HG02759 (cell line): ENCODE data around the gene EVI5L.
"Not testable (repeated sequence)": the region's sequence is repeated elsewhere in the genome, so short reads cannot be mapped to it uniquely, and the experiment has no call there.

Experiments
- ATAC-seq: cut with Tn5 transposase; IDR thresholded peaks from one replicate; pipeline ENCODE4 v1.9.1; 2021; ENCODE audit warnings: mild to moderate bottlenecking, moderate library complexity; ENCODE audit not compliant: unreplicated experiment

Gene EVI5L

GRCh38 chr19:7844951-7845350, 14.9 kb downstream of the EVI5L start:
- ATAC-seq, result no peak

- no peak for ATAC-seq
Observed at GRCh38 chr19:7845390-7846154, 15.6 kb downstream of the EVI5L start.

GRCh38 chr19:7846155-7846646, 16.2 kb downstream of the EVI5L start:
- no peak for ATAC-seq

DNA sequence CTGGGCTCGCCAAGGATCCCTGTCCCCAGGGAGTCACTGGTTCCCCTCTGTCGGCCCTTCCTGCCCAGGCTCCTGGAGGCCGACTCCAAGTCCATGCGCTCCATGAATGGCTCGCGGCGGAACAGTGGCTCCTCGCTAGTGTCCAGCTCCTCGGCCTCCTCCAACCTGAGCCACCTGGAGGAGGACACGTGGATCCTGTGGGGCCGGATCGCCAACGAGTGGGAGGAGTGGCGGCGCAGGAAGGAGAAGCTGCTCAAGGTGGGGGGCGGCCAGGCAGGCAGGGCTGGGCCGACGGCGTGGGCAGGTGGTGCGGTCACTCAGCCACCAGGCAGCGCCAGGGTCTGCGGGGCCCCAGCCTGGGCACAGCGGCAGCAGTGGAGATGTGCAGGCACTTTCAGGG, 17.6 kb downstream of the EVI5L start:
- ATAC-seq, result no peak

DNA sequence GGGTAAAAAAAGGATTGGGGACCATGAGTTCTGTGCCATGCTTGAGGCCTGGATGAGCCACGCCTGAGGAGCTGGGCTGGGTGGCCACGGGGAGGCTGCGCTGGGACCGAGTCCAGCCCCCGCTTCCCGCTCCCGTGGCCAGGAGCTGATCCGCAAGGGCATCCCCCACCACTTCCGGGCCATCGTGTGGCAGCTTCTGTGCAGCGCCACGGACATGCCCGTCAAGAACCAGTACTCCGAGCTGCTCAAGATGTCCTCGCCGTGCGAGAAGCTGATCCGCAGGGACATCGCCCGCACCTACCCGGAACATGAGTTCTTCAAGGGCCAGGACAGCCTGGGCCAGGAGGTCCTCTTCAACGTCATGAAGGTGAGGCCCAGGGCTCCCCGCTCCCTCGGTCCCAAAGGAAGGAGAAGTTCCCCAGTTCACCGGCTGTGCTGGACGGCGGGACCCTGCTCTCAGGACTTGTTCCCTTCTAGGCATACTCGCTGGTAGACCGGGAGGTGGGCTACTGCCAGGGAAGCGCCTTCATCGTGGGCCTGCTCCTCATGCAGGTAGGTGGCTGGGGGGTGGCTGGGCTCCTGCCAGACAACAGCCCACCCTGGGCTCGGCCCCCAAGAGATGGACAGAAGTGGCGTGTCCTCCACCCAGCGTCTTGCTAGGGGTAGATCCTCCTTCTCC, 18.9 kb downstream of the EVI5L start:
- ATAC-seq, result no peak

- no peak for ATAC-seq
Observed at GRCh38 chr19:7849631-7849999, 19.6 kb downstream of the EVI5L start.

GRCh38 chr19:7850000-7850813, 20.2 kb downstream of the EVI5L start:
- no peak for ATAC-seq

- no peak for ATAC-seq
Observed at GRCh38 chr19:7850945-7851622, 21.1 kb downstream of the EVI5L start.

- ATAC-seq, result no peak
Observed at GRCh38 chr19:7851623-7852500, 21.8 kb downstream of the EVI5L start.

GRCh38 chr19:7852851-7853769, 23.1 kb downstream of the EVI5L start:
- no peak for ATAC-seq

DNA sequence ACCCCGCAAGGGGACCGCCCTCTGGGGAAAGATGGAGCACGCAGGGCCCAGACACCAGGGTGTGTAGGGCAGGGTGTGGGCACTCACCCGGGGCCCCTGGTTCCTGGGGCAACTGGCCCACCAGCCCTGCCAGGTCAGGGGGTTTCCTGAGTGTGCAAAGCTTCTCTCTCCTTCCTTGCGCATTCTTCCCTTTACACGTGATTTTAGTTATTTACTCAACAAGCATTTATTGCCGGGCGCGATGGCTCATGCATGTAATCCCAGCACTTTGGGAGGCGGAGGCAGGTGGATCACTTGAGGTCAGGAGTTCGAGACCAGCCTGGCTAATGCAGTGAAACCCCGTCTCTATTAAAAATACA, 23.7 kb downstream of the EVI5L start:
- no peak for ATAC-seq

GRCh38 chr19:7855426-7856108, 25.5 kb downstream of the EVI5L start:
- no peak for ATAC-seq

- ATAC-seq, result no peak
Observed at GRCh38 chr19:7856109-7856591, 26.1 kb downstream of the EVI5L start.

DNA sequence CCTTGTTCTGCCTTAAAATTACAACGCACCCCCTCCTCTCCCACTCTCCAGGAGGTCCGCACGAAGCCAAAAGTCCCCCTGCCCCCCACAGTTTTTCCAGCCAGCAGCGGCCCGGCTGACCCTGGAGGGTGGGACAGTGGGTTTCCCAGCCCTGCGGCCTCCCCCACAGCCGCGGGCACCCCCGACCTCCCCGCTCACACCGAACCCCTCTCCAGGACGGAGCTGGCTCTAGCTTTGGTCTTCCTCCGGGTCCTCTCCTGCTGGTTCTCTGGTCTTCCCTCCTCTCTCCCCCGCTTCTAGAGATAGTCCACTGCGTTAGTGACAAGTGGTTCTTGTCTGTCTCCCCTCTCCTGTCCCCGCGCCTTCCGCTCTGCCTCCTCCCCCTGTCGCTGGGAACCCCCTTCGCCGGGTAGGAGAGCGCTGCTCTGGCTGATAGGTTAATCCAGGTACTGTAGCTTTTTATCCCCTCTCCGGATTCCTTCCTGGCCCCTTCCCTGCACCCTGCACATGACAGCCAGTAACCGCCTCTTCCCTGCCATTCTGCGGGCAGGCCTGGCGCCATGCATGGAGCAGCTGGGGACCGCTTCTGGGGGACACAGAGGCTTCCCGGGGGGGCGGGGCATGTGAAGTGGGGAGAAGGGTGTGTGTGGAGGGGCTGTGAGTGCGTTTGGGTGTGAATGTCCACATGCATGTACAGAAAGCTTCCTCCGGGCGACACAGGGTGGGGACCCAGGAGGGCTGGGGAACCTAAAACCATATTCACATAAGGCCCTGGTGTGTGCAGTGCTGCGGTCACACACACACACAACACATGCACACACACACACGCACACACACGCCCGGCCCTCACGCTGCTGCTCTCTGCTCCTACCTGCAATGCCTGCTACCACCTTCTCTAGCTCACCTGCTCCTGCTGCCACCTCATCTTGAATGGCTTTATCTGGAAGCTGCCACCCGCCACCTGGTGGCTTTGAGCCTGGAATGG, 27.0 kb downstream of the EVI5L start:
- ATAC-seq, result no peak

GRCh38 chr19:7857727-7858108, 27.7 kb downstream of the EVI5L start:
- no peak for ATAC-seq

GRCh38 chr19:7858109-7858770, 28.2 kb downstream of the EVI5L start:
- ATAC-seq, result no peak

DNA sequence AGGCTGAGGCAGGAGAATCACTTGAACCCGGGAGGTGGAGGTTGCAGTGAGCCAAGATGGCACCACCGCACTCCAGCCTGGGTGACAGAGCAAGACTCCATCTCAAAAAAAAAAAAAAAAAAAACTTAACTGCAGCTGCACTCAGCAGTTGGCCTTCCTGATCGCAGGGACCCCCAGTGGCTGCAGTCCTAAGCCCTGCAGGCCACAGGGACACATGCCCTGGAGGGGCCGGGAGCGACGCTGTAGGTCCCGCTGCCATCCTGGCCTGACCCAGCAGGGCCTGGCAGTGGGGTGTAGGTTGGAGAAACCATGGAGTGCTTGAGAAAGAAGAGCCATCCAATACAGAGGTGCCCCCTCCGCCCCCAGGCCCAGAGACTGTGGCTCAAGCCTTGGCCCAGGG, 29.1 kb downstream of the EVI5L start:
- ATAC-seq, result not testable (repeated sequence)
